NT2/D1 (cell line): ENCODE results near the gene MIB1.

Experiments
- SUZ12 ChIP-seq: IDR thresholded peaks from 2 replicates; pipeline ENCODE4 v1.6.1; 2011; ENCODE audit not compliant: insufficient read length, insufficient read depth; ENCODE audit errors: extremely low read depth
- YY1 ChIP-seq: IDR thresholded peaks from 2 replicates; pipeline ENCODE4 v1.6.1; 2011; ENCODE audit not compliant: insufficient read length, insufficient read depth
- ZNF274 ChIP-seq: IDR thresholded peaks from 2 replicates; pipeline ENCODE4 v1.6.1; 2011; ENCODE audit warnings: mild to moderate bottlenecking, low read depth, low read length

DNA sequence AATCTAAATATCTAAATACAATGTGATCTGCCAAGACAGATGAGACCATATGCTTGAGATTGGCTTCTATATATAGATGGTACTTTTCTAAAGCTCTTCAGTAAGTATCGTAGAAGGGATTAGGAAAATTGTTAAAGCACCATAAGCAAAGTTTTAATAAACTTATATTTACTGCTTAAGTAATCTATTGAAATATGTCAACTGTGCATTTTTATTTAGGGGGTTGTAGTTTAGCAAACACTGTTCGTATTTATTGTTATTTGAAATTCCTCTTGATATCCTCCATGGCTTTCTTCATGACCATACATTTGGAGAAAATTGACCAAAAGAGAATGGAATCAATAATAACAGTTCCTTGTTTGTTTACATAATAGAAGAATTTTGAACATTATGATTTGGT lies 102.7 kb downstream of the MIB1 start:
- no peak for TF ChIP-seq YY1
- no peak for TF ChIP-seq SUZ12
- no peak for TF ChIP-seq ZNF274
